HepG2 (cell line): ENCODE measurements around the gene ZBTB7C. TPM values are rescaled to one million over a fixed set of nuclear protein-coding genes. Genes with fewer than 3 reads are reported as not detected.

Source experiments
- ATAC-seq: fragments of 200-7000 bp; cut with Tn5 transposase; 3 replicates; pipeline ENCODE4 v1.9.1; 2020; ENCODE audit warnings: mild to moderate bottlenecking, moderate library complexity
- BruUV-seq: library from RNA; stranded (reverse); fragments of 400-500 nt; replicated peaks from 2 replicates; lab custom pipeline; 2021; lab: Mats Ljungman, UMichigan
- CTCF ChIA-PET: fragments of 300-600 bp; formaldehyde crosslinking; extraction: SDS; loops from one replicate; lab custom pipeline; 2021; ENCODE audit warnings: low total read pairs, inconsistent platforms, low intra/inter-chr PET ratio; lab: Yijun Ruan, JAX
- POLR2A ChIA-PET: fragments of 350-600 bp; sonication (Branson Sonifier 250); formaldehyde crosslinking; loops from one replicate; lab custom pipeline; 2020; ENCODE audit warnings: antibody characterized with exemption, inconsistent platforms; lab: Yijun Ruan, JAX
- DNase-seq: peaks from one replicate; pipeline ENCODE4 v3.0.0-alpha.2; 2015; ENCODE audit warnings: low spot score
- FAIRE-seq: peaks from 3 replicates; lab custom pipeline; 2011; peaks lifted over from hg19 to GRCh38; lab: Jason Lieb, UNC
- H2AFZ ChIP-seq: one replicate; pipeline ENCODE4 v1.6.1; 2011; ENCODE audit warnings: low read length, inconsistent platforms
- H3K27ac ChIP-seq: fragments of 300-600 bp; 3 replicates; pipeline ENCODE4 v1.8.0; 2011; ENCODE audit warnings: mixed run types, mild to moderate bottlenecking, mixed read lengths, low read length, inconsistent platforms; ENCODE audit not compliant: insufficient read depth; ENCODE audit errors: extremely low read length
- H3K27me3 ChIP-seq, 2 experiments: fragments of 200-600 bp in 1 of 2; 2 replicates in 1 of 2; 3 replicates in 1 of 2; pipeline versions ENCODE4 v1.6.0 to v1.8.0; 2011; ENCODE audit warnings: low read length in 2 of 2, mild to moderate bottlenecking in 2 of 2, moderate library complexity in 2 of 2, inconsistent platforms in 1 of 2; ENCODE audit not compliant: insufficient read depth in 2 of 2, control insufficient read depth in 1 of 2
- H3K36me3 ChIP-seq, 2 experiments: fragments of 200-600 bp in 1 of 2; replicated peaks in 1 of 2; 2 replicates in 1 of 2; 3 replicates in 1 of 2; pipeline versions ENCODE4 v1.5.1 to v1.8.0; 2011; ENCODE audit warnings: low read length in 2 of 2, inconsistent platforms in 1 of 2; ENCODE audit not compliant: insufficient read depth in 2 of 2, control insufficient read depth in 1 of 2
- H3K4me1 ChIP-seq: 2 replicates; pipeline ENCODE4 v1.5.1; 2012; ENCODE audit warnings: low read length, inconsistent platforms; ENCODE audit not compliant: insufficient read depth
- H3K4me2 ChIP-seq: 2 replicates; pipeline ENCODE4 v1.6.0; 2011; ENCODE audit warnings: low read depth, low read length, inconsistent platforms
- H3K4me3 ChIP-seq, 3 experiments: fragments of 200-600 bp in 1 of 3; sonication (generic), shearing (Covaris generic) in 1 of 3; replicated peaks in 1 of 3; 2 replicates each; pipeline ENCODE4 v1.5.1; 2011 to 2016; ENCODE audit warnings: low read length in 3 of 3, inconsistent platforms in 2 of 3, low read depth in 2 of 3, mild to moderate bottlenecking in 2 of 3, control low read depth in 1 of 3, mixed read lengths in 1 of 3; ENCODE audit not compliant: insufficient read depth in 1 of 3
- H3K79me2 ChIP-seq: one replicate; pipeline ENCODE4 v1.6.1; 2011; ENCODE audit warnings: low read length, inconsistent platforms; ENCODE audit not compliant: insufficient read depth
- H3K9ac ChIP-seq: 2 replicates; pipeline ENCODE4 v1.6.0; 2011; ENCODE audit warnings: mild to moderate bottlenecking, low read depth, low read length, inconsistent platforms; ENCODE audit not compliant: insufficient read depth
- H3K9me3 ChIP-seq: 2 replicates; pipeline ENCODE4 v1.5.1; 2012; ENCODE audit warnings: mild to moderate bottlenecking, low read length
- H4K20me1 ChIP-seq: 2 replicates; pipeline ENCODE4 v1.6.0; 2011; ENCODE audit warnings: inconsistent platforms, mild to moderate bottlenecking, low read length, moderate library complexity; ENCODE audit not compliant: insufficient read depth
- ATF7 ChIP-seq, 2 experiments: fragments of 450-650 bp in 1 of 2; sonication (generic) in 1 of 2; formaldehyde crosslinking in 1 of 2; IDR thresholded peaks; 2 replicates each; pipeline versions ENCODE4 v1.4.0 to v1.6.1; 2016 to 2020; ENCODE audit warnings: antibody characterized with exemption in 1 of 2, mild to moderate bottlenecking in 1 of 2, missing genetic modification reagents in 1 of 2
- WGBS: methylation state at CpG from one replicate; pipeline ENCODE4 v1.1.6; 2017; ENCODE audit warnings: low lambda C conversion rate; 5-methylcytosine and 5-hydroxymethylcytosine counted together
- in situ Hi-C: cut with HindIII; loops from 2 replicates; pipeline ENCODE4 v1.10.0; 2017; ENCODE audit warnings: low pct_unique_long_range_greater_than_20kb; ENCODE audit not compliant: extremely low pct_ligation_motif_present
- intact Hi-C: fragments of 100-400 bp; cut with micrococcal nuclease; formaldehyde crosslinking; loops from one replicate; pipeline ENCODE4 v1.10.0; 2022; ENCODE audit not compliant: unreplicated experiment
- polyA plus RNA-seq, 8 experiments: library from polyadenylated mRNA; depleted of rRNA in 3 of 8; stranded (reverse) in 7 of 8; unstranded in 1 of 8; fragments of >200 nt; fragmentation: Illumina TruSeq in 4 of 8; extraction: Trizol in 4 of 8; gene quantifications; 2 replicates each; pipeline versions ENCODE4 v1.2.1 to v1.2.3, GENCODE V29; 2011 to 2016; ENCODE audit warnings: low read depth in 4 of 8, missing spikeins in 1 of 8, mixed read lengths in 1 of 8; ENCODE audit not compliant: insufficient read depth in 1 of 8
- total RNA-seq, 5 experiments: library from RNA; depleted of rRNA; stranded (reverse); fragments of >200 nt; fragmentation: Illumina TruSeq; extraction: Trizol; gene quantifications; 2 replicates each; pipeline ENCODE4 v1.2.3, GENCODE V29; 2016; ENCODE audit warnings: low read depth in 1 of 5
- TF ChIP-seq, protein P1 (sequence below): sonication (generic); formaldehyde crosslinking; IDR thresholded peaks from 2 replicates; pipeline ENCODE4 v1.4.0; 2020; ENCODE audit warnings: missing genetic modification reagents, borderline replicate concordance

Gene ZBTB7C
- total and polyA plus RNA-seq, 2 of the 13 experiments (the other 11 are each of a cell fraction or from before 2014, with no cell fraction given) = 0.01 to 0.04 TPM

- in situ Hi-C loops = no loop called here
- BruUV-seq = no TSS peak
- POLR2A ChIA-PET = no interaction called here
- H3K4me2 ChIP-seq = no peak overlapping the region
- CTCF ChIA-PET = no interaction called here
- 1% methylated on average over 5 of the region's 5 CpGs for WGBS
- intact Hi-C loops = no loop called here
- TF ChIP-seq, protein P1, sequence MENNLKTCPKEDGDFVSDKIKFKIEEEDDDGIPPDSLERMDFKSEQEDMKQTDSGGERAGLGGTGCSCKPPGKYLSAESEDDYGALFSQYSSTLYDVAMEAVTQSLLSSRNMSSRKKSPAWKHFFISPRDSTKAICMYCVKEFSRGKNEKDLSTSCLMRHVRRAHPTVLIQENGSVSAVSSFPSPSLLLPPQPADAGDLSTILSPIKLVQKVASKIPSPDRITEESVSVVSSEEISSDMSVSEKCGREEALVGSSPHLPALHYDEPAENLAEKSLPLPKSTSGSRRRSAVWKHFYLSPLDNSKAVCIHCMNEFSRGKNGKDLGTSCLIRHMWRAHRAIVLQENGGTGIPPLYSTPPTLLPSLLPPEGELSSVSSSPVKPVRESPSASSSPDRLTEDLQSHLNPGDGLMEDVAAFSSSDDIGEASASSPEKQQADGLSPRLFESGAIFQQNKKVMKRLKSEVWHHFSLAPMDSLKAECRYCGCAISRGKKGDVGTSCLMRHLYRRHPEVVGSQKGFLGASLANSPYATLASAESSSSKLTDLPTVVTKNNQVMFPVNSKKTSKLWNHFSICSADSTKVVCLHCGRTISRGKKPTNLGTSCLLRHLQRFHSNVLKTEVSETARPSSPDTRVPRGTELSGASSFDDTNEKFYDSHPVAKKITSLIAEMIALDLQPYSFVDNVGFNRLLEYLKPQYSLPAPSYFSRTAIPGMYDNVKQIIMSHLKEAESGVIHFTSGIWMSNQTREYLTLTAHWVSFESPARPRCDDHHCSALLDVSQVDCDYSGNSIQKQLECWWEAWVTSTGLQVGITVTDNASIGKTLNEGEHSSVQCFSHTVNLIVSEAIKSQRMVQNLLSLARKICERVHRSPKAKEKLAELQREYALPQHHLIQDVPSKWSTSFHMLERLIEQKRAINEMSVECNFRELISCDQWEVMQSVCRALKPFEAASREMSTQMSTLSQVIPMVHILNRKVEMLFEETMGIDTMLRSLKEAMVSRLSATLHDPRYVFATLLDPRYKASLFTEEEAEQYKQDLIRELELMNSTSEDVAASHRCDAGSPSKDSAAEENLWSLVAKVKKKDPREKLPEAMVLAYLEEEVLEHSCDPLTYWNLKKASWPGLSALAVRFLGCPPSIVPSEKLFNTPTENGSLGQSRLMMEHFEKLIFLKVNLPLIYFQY (CRISPR knock-in tag) = no peak
- TF ChIP-seq ATF7 (IDR thresholded peaks at IDR 0.05) (peak; percentile 56; the same call in 1 of the 2 replicates), ATF7 (CRISPR knock-in tag; IDR thresholded peaks at IDR 0.05) (no peak)
- H2AFZ ChIP-seq = no peak overlapping the region
- H3K27ac ChIP-seq = no peak overlapping the region
- H3K9ac ChIP-seq = no peak overlapping the region
- no peak for FAIRE-seq
- peaks cover 0 to 4% of the 10 kb centered on the region in 2 experiments; a peak in 2 of 5 replicates for H3K27me3 ChIP-seq
- H3K9me3 ChIP-seq = no peaks in the 10 kb centered on the region
- no peak for DNase-seq
- no peaks in the 10 kb centered on the region for H3K79me2 ChIP-seq
- H3K4me1 ChIP-seq = no peaks in the 10 kb centered on the region
- no peak overlapping the region for H3K4me3 ChIP-seq
- H4K20me1 ChIP-seq = no peaks in the 10 kb centered on the region
- ATAC-seq = no peak
- H3K36me3 ChIP-seq = no peaks in the 10 kb centered on the region
These were observed 422.4 kb downstream of the ZBTB7C start for GRCh38 chr18:47986620-47987387.
